Activated CD4-positive, alpha-beta T cell treated with anti-CD3 and anti-CD28 coated beads, Interleukin-2, amount 10 ng/mL, durations not matched to agents 24 days and 14 days (primary cell): ENCODE measurements around the gene SYCN. TPM values are rescaled to one million over a fixed set of nuclear protein-coding genes. Genes with fewer than 3 reads are reported as not detected.

Experiments used
- DNase-seq: peaks from one replicate; pipeline ENCODE4 v3.0.0; 2022
- H3K27ac Mint-ChIP-seq: one replicate; pipeline ENCODE4 v1.8.0; 2022; ENCODE audit warnings: mild to moderate bottlenecking, mixed read lengths
- H3K27me3 Mint-ChIP-seq: one replicate; pipeline ENCODE4 v1.8.0; 2022; ENCODE audit warnings: mixed read lengths
- H3K36me3 Mint-ChIP-seq: one replicate; pipeline ENCODE4 v1.8.0; 2022; ENCODE audit warnings: low read depth, mild to moderate bottlenecking, mixed read lengths
- H3K4me1 Mint-ChIP-seq: one replicate; pipeline ENCODE4 v1.8.0; 2021; ENCODE audit warnings: mixed read lengths
- H3K4me3 Mint-ChIP-seq: one replicate; pipeline ENCODE4 v1.8.0; 2022; ENCODE audit warnings: mild to moderate bottlenecking, moderate library complexity, mixed read lengths
- H3K9me3 Mint-ChIP-seq: one replicate; pipeline ENCODE4 v1.8.0; 2021; ENCODE audit warnings: mixed read lengths
- intact Hi-C: fragments of 100-400 bp; cut with micrococcal nuclease; formaldehyde crosslinking; loops from one replicate; pipeline ENCODE4 v1.15.1; 2023
- total RNA-seq: library from RNA; stranded (reverse); gene quantifications from 2 replicates; pipeline ENCODE4 v1.2.3, GENCODE V29; 2022

Gene SYCN
- total RNA-seq, 1 donor from 2014 or later: not detected

DNA sequence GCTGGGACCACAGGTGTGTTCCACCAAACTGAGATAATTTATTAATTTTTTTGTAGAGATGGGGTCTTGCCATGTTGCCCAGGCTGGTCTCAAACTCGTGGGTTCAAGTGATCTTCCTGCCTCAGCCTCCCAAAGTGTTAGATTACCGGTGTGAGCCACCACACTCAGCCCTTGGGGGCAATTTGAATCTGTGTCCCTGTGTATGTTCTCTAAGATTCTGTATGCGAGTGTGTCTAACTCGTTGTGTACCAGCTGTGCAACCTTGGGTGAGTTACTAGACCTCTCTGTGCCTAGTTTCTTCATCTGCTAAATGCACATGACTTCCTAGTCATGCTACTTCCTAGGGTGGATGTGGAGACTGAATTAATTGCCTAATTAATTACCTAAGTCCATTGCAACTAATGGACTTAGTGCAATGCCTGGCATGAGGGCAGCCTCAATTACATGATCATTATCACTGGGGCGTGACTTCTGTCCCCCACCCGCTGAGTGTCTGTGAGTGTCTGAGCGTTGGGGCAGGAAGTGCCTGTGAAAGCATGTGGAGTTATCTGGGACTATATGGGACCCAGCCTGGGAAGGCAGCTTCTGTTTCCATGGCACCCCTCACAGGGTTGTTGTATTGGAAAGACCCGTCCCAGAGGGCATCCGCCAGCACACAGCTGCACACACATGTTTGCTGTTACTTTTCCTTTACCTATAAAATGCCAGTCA, 9.1 kb downstream of the SYCN start:
- Mint-ChIP-seq H3K36me3 (no peaks in the 10 kb centered on the region), H3K4me1 (peaks cover 7% of the 10 kb centered on the region), H3K27ac (no peak overlapping the region), H3K27me3 (peaks cover 52% of the 10 kb centered on the region), H3K9me3 (no peaks in the 10 kb centered on the region), H3K4me3 (no peak overlapping the region)
- intact Hi-C loops: no loop called here
- no peak for DNase-seq

DNA sequence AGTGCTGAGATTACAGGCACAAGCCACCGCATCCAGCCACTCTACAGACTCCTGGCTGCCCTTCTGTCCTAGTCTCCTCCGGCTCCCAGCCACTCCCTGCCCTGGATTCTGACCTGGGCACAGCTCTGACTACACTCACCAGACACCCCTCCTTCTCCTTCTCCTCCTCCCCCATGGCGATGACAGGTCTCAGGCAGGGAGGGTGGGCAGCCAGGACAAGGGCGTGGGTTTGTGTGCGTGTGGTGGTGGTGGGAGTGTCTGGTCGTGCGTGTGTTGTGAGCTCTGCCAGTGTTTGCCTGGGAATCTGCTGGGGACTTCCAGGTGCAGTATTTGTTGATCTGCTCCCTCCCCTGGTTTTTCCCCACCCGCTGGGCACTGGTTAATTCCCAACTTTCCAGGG, 10.3 kb downstream of the SYCN start:
- peaks cover 50% of the 10 kb centered on the region for H3K27me3 Mint-ChIP-seq
- no peaks in the 10 kb centered on the region for H3K36me3 Mint-ChIP-seq
- no peak for DNase-seq
- H3K9me3 Mint-ChIP-seq: no peaks in the 10 kb centered on the region
- intact Hi-C loops: no loop called here
- H3K4me1 Mint-ChIP-seq: peaks cover 7% of the 10 kb centered on the region
- no peak overlapping the region for H3K4me3 Mint-ChIP-seq
- H3K27ac Mint-ChIP-seq: no peak overlapping the region

DNA sequence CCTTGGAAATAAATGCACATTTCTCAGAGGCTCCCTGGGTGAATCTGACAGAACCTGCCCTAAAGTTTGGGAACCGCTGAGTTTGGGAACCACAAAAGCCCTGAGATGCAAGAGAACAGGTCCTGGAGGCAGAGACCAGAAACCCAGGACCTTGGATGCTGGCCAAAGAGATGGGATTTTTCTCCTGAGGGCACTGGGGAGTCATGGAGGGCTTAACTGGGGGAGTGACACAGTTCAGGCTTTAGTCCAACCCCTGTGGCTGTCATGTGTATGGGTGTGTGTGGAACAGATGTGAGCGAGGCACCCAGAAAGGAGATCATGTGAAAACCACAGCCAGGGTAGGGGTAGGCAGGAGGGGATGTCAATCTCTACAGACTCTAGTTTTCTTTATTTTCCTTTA, 11.2 kb downstream of the SYCN start:
- peaks cover 7% of the 10 kb centered on the region for H3K4me1 Mint-ChIP-seq
- H3K4me3 Mint-ChIP-seq: no peak overlapping the region
- DNase-seq: no peak
- H3K9me3 Mint-ChIP-seq: no peaks in the 10 kb centered on the region
- H3K27ac Mint-ChIP-seq: no peak overlapping the region
- intact Hi-C loops: no loop called here
- no peaks in the 10 kb centered on the region for H3K36me3 Mint-ChIP-seq
- peaks cover 42% of the 10 kb centered on the region for H3K27me3 Mint-ChIP-seq

DNA sequence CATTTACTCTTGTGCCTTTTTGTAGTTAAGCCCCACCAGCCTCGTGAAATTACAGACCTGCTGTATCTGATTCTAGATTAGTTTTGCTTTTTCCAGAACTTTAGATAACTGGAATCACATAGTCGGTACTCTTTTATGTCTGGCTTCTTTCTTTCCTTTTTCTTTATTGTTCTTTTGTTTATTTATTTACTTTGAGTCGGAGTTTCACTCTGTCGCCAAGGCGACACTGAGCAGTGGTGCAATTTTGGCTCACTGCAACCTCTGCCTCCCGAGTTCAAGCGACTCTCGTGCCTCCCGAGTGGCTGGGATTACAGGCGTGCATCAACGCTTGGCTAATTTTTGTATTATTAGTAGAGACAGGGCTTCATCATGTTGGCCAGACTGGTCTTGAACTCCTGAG, 13.3 kb downstream of the SYCN start:
- peaks cover 26% of the 10 kb centered on the region for H3K27me3 Mint-ChIP-seq

DNA sequence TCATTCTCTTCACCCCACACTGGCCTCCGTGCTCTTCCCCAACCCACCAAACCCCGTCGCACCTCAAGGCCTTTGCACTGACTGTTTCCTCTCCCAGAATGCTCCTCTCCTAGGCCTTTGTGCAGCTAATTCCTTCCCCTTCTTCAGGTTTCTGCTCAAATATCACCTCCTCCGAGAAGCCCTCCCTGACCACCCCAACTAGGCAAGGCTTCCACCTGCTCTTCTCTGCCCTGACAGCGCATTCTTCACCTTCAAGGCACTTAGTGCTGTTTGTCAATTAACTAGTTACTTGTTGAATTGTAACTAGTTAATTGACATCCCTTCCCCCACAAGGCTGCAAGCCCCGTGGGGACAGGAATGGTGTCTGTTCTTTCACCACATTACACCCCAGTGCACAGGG, 15.1 kb downstream of the SYCN start:
- H3K4me1 Mint-ChIP-seq: no peaks in the 10 kb centered on the region
- peaks cover 14% of the 10 kb centered on the region for H3K27me3 Mint-ChIP-seq
- no peaks in the 10 kb centered on the region for H3K9me3 Mint-ChIP-seq
- H3K36me3 Mint-ChIP-seq: no peaks in the 10 kb centered on the region
- no peak overlapping the region for H3K4me3 Mint-ChIP-seq
- no peak for DNase-seq
- intact Hi-C loops: no loop called here
- no peak overlapping the region for H3K27ac Mint-ChIP-seq

More for the DNA sequence above, 13.3 kb downstream of the SYCN start:
- H3K27ac Mint-ChIP-seq: no peak overlapping the region
- intact Hi-C loops: no loop called here
- H3K4me1 Mint-ChIP-seq: no peaks in the 10 kb centered on the region
- no peak for DNase-seq
- H3K4me3 Mint-ChIP-seq: no peak overlapping the region
- no peaks in the 10 kb centered on the region for H3K9me3 Mint-ChIP-seq
- H3K36me3 Mint-ChIP-seq: no peaks in the 10 kb centered on the region

DNA sequence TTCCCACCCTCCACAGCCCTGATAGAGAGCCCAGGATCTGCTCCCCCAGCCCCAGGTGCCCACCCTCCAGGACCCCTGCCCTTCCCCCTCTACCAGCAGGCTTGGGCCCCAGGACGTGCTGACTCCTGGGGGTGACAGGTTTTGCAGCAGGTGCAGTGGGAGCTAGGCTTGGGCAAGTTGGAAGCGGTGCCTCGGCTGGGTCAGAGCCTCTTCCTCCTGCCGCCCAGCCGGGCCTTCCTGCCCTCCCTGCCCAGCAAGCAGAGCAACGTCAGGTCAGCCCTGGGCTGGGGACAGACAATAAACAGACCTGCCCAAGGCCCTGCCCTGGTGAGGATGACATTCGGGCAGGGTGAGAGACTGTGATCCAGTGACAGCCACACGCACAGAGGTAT, 16.5 kb downstream of the SYCN start:
- Mint-ChIP-seq H3K27me3 (peaks cover 9% of the 10 kb centered on the region), H3K9me3 (no peaks in the 10 kb centered on the region), H3K27ac (no peak overlapping the region), H3K4me1 (no peaks in the 10 kb centered on the region), H3K36me3 (no peaks in the 10 kb centered on the region), H3K4me3 (no peak overlapping the region)
- intact Hi-C loops: loop anchor here (1.0 kb wide), 1 partner anchor 65 kb away; no protein-coding TSS in a partner anchor
- DNase-seq: no peak

DNA sequence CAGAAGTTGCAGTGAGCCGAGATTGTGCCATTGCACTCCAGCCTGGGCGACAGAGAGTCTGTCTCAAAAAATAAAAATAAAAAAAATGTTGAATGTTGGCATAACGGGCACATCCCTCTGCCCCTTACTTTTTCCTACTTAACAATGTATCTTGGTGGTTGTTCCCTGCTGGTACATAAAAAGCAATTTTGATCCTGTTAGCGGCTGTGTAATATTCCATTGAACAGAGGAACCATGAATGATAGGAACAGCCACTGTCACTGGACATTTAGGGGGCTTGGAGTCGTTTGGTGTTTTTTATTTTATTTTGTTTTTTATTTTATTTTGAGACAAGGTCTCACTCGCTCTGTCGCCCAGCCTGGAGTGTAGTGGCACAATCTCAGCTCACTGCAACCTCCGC, 17.7 kb downstream of the SYCN start:
- no peak overlapping the region for H3K4me3 Mint-ChIP-seq
- H3K36me3 Mint-ChIP-seq: no peaks in the 10 kb centered on the region
- H3K27ac Mint-ChIP-seq: no peak overlapping the region
- no peaks in the 10 kb centered on the region for H3K9me3 Mint-ChIP-seq
- no peaks in the 10 kb centered on the region for H3K4me1 Mint-ChIP-seq
- intact Hi-C loops: no loop called here
- DNase-seq: no peak
- H3K27me3 Mint-ChIP-seq: peaks cover 8% of the 10 kb centered on the region

DNA sequence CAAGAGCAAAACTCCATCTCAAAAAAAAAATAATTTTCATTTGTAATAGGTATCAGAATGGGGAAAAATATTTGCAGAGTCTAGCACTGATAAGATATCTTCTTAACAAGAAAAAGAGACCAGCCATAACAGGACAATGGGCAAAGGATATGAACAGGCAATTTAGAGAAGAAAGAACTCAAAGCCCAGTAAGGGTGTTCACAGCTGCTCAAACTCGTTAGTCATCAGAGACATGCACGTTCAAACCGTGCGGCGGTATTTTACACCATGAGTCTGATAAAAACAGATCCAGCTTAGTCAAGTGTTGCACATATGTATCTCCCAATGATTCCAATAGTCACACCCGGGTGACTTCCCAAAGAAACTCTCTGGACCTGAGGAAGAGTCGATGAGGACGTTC, 21.0 kb downstream of the SYCN start:
- DNase-seq: no peak
- Mint-ChIP-seq H3K27me3 (no peaks in the 10 kb centered on the region), H3K4me1 (no peaks in the 10 kb centered on the region), H3K27ac (no peak overlapping the region), H3K4me3 (no peak overlapping the region), H3K36me3 (peaks cover 5% of the 10 kb centered on the region), H3K9me3 (no peaks in the 10 kb centered on the region)
- intact Hi-C loops: no loop called here

DNA sequence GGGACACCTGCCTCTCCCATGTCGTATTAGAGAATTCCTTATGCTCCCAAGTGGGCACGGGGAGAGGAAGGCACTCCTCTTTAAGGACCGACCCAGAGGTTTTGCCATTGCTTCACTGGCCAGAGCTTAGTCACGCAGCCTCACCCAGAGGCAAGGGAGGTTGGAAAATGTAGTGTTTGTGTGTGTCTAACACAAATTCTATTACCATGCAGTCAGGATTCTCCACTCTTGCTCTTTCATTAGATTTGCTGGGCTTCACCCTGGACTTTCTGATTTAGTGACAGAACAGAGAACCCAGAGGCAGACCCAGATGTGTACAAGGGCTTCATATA, 21.9 kb downstream of the SYCN start:
- no peak overlapping the region for H3K4me3 Mint-ChIP-seq

DNA sequence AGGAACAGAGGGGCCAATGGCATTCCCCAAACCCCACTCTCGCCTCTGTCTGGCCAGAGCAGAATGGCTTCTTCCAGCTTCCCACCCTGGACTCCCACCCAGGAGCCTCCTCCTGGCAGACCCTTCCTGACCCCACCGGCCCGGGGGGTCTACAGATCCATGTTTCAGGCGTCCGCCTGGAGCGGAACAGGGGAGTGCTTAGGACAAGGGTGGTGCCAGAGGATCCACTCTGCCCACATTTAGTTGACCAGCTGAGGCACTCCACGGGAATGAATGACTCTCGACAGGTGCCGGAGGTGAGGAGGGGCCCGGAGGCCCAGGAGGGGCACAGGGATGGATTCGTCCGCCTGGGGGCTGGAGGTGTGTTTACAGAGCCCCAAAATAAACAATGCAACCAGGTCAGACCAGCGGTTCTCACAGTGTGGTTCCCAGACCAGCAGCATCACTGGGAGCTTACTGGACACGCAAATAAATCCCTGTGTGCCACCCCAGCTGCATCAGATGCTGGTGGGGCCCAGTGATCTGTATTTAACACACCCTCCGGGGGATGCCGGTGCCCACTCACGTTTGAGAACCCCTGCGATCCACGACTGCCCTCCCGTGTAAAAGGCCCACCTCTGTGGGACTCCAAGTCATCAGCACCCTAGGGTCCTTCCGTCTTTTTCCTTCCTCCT, 22.4 kb downstream of the SYCN start:
- H3K4me1 Mint-ChIP-seq: no peaks in the 10 kb centered on the region
- H3K27me3 Mint-ChIP-seq: no peaks in the 10 kb centered on the region
- intact Hi-C loops: no loop called here
- H3K9me3 Mint-ChIP-seq: no peaks in the 10 kb centered on the region
- no peak overlapping the region for H3K27ac Mint-ChIP-seq
- DNase-seq: no peak
- H3K36me3 Mint-ChIP-seq: peaks cover 5% of the 10 kb centered on the region
- no peak overlapping the region for H3K4me3 Mint-ChIP-seq

More for the DNA sequence above, 21.9 kb downstream of the SYCN start:
- intact Hi-C loops: no loop called here
- Mint-ChIP-seq H3K27me3 (no peaks in the 10 kb centered on the region), H3K27ac (no peak overlapping the region), H3K36me3 (peaks cover 5% of the 10 kb centered on the region), H3K4me1 (no peaks in the 10 kb centered on the region), H3K9me3 (no peaks in the 10 kb centered on the region)
- no peak for DNase-seq

DNA sequence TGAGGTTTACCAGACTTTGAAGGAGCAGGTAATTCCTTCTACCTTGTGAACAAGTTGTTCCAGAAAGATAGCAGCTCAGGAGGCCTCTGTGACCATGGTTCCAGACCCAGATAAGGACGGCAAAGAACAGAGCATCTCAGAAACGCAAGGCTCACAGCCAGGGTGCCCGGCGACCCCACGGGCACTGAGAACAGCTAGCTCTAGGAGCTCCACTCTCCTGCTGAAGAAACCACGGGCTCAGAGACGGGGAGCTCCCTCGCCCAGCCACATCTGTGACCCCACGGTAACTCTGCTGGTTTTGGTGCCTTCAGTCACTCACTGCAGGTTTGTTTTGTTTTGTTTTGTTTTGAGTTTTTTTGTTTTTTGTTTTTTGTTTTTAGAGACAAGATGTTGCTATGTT, 23.3 kb downstream of the SYCN start:
- DNase-seq: no peak
- Mint-ChIP-seq H3K36me3 (peaks cover 5% of the 10 kb centered on the region), H3K27ac (no peak overlapping the region), H3K27me3 (no peaks in the 10 kb centered on the region), H3K4me1 (no peaks in the 10 kb centered on the region), H3K9me3 (no peaks in the 10 kb centered on the region), H3K4me3 (no peak overlapping the region)
- intact Hi-C loops: no loop called here

DNA sequence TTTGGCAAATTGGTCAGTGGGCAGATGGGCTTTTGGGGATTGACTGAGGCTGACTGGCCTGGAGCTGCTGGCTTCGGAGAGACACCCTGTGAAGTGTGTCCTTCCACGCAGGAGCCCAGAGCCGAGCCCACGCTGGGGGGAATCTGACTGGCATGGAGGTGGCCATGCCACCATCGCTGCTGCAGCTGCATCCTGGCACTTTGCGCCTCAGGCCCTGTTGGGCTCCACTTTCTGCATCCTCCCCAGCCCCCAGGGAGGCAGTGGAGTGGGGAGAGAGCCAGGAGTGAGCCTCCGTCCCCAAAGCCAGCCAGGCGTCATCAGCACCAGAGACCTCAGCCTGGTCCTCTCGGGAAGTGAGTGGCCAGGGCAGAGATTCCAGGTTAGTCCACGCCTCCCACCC, 24.3 kb downstream of the SYCN start:
- no peak overlapping the region for H3K4me3 Mint-ChIP-seq
- H3K36me3 Mint-ChIP-seq: peaks cover 5% of the 10 kb centered on the region
- H3K27me3 Mint-ChIP-seq: no peaks in the 10 kb centered on the region
- no peak for DNase-seq
- no peaks in the 10 kb centered on the region for H3K9me3 Mint-ChIP-seq
- intact Hi-C loops: no loop called here
- no peak overlapping the region for H3K27ac Mint-ChIP-seq
- H3K4me1 Mint-ChIP-seq: no peaks in the 10 kb centered on the region

DNA sequence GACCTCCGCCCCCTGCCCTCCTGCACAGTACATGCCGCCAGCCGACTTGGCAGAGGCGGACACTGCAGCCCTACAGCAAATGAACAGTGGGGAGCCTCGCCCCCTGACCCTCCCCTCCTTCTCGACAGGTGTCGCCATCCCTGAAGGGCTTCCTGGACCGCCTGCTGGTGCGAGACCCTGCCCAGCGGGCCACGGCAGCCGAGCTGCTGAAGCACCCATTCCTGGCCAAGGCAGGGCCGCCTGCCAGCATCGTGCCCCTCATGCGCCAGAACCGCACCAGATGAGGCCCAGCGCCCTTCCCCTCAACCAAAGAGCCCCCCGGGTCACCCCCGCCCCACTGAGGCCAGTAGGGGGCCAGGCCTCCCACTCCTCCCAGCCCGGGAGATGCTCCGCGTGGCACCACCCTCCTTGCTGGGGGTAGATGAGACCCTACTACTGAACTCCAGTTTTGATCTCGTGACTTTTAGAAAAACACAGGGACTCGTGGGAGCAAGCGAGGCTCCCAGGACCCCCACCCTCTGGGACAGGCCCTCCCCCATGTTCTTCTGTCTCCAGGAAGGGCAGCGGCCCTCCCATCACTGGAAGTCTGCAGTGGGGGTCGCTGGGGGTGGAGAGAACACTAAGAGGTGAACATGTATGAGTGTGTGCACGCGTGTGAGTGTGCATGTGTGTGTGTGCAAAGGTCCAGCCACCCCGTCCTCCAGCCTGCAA, 25.6 kb downstream of the SYCN start:
- intact Hi-C loops: no loop called here
- Mint-ChIP-seq H3K4me1 (no peaks in the 10 kb centered on the region), H3K36me3 (peaks cover 6% of the 10 kb centered on the region), H3K4me3 (no peak overlapping the region), H3K27ac (no peak overlapping the region), H3K27me3 (no peaks in the 10 kb centered on the region), H3K9me3 (no peaks in the 10 kb centered on the region)
- no peak for DNase-seq

DNA sequence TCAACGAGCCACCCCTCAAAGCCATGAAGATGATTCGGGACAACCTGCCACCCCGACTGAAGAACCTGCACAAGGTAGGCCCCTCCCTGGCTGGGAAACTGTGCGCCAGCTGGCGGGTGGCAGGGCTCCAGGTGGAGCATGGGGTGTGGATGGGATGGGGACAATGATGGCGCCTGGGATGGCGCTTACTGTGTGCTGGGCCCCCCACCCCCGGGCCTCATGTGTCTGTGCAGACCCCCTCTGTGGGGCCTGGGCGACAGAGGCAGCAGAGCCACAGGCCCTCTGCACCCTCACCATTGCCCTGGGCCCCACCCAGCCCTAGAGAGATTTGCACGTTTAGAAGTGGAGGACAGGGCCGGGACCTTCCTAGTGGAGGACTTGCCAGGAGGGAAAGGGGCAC, 26.3 kb downstream of the SYCN start:
- no peak overlapping the region for H3K4me3 Mint-ChIP-seq
- no peaks in the 10 kb centered on the region for H3K4me1 Mint-ChIP-seq
- intact Hi-C loops: no loop called here

More for the DNA sequence above, 26.3 kb downstream of the SYCN start:
- no peak for DNase-seq
- no peak overlapping the region for H3K27ac Mint-ChIP-seq
- no peaks in the 10 kb centered on the region for H3K9me3 Mint-ChIP-seq
- H3K36me3 Mint-ChIP-seq: peaks cover 6% of the 10 kb centered on the region
- no peaks in the 10 kb centered on the region for H3K27me3 Mint-ChIP-seq
